ENCODE measurements around the gene CXCR5.

CXCR5 gene

GRCh38 chr11:118921121-118921928 lies 37.6 kb downstream of the CXCR5 start:
- DNase-seq, result peak in 8 of 42 donors; percentile 23 to 67 (median 42)
- intact Hi-C loops (cut with DNase I), result no loop called here

- intact Hi-C loops (cut with DNase I), result no loop called here
- DNase-seq, result peak in 23 of 42 donors; percentile 34 to 79 (median 63)
Measured at GRCh38 chr11:118921929-118922744, 38.4 kb downstream of the CXCR5 start.

GRCh38 chr11:118922745-118923627 lies 39.3 kb downstream of the CXCR5 start:
- DNase-seq, result peak in 1 of 42 donors; percentile 10
- intact Hi-C loops (cut with DNase I), result no loop called here

- intact Hi-C loops (cut with DNase I), result no loop called here
Measured at GRCh38 chr11:118923721-118924587, 40.3 kb downstream of the CXCR5 start.

GRCh38 chr11:118924591-118925585 lies 41.2 kb downstream of the CXCR5 start:
- intact Hi-C loops (cut with DNase I), result no loop called here
- peak in 28 of 42 donors; percentile 50 to 83 (median 69) for DNase-seq

More at GRCh38 chr11:118923721-118924587, 40.3 kb downstream of the CXCR5 start:
- no peak for DNase-seq

- DNase-seq, result no peak
- intact Hi-C loops (cut with DNase I), result loop anchor here (2.0 kb wide), 1 partner anchor 21 kb away; no protein-coding TSS in a partner anchor
Measured at GRCh38 chr11:118927554-118928100, 43.9 kb downstream of the CXCR5 start.

GRCh38 chr11:118928101-118928869 lies 44.6 kb downstream of the CXCR5 start:
- peak; percentile 87 to 98 (median 94) for DNase-seq
- intact Hi-C loops (cut with DNase I), result loop anchor here (2.0 kb wide), 1 partner anchor 21 kb away; no protein-coding TSS in a partner anchor

GRCh38 chr11:118928870-118929500 lies 45.3 kb downstream of the CXCR5 start:
- DNase-seq, result peak in 37 of 42 donors; percentile 50 to 84 (median 68)
- intact Hi-C loops (cut with DNase I), result loop anchor here (2.0 kb wide), 1 partner anchor 22 kb away; no protein-coding TSS in a partner anchor

GRCh38 chr11:118929501-118930093 lies 45.9 kb downstream of the CXCR5 start:
- DNase-seq, result peak; percentile 63 to 92 (median 82)
- intact Hi-C loops (cut with DNase I), result loop anchor here (2.0 to 10.0 kb wide), 2 partner anchors 23 to 235 kb away; no protein-coding TSS in a partner anchor

- DNase-seq, result peak in 41 of 42 donors; percentile 65 to 93 (median 84)
- intact Hi-C loops (cut with DNase I), result loop anchor here (10.0 kb wide), 1 partner anchor 235 kb away; no protein-coding TSS in a partner anchor
Measured at GRCh38 chr11:118930094-118930712, 46.5 kb downstream of the CXCR5 start.

GRCh38 chr11:118931571-118931970 lies 47.9 kb downstream of the CXCR5 start:
- intact Hi-C loops (cut with DNase I), result loop anchor here (10.0 kb wide), 1 partner anchor 237 kb away; no protein-coding TSS in a partner anchor
- no peak for DNase-seq

- intact Hi-C loops (cut with DNase I), result loop anchor here (10.0 kb wide), 1 partner anchor 239 kb away; no protein-coding TSS in a partner anchor
- DNase-seq, result no peak
Measured at GRCh38 chr11:118933486-118933885, 49.8 kb downstream of the CXCR5 start.

- DNase-seq, result no peak
- intact Hi-C loops (cut with DNase I), result loop anchor here (10.0 kb wide), 1 partner anchor 241 kb away; no protein-coding TSS in a partner anchor
Measured at GRCh38 chr11:118935376-118935775, 51.7 kb downstream of the CXCR5 start.
